Measurements from ENCODE around the gene TUBB.
"Not testable (repeated sequence)": the region's sequence is repeated elsewhere in the genome, so short reads cannot be mapped to it uniquely, and the experiment has no call there.

TUBB gene

DNA sequence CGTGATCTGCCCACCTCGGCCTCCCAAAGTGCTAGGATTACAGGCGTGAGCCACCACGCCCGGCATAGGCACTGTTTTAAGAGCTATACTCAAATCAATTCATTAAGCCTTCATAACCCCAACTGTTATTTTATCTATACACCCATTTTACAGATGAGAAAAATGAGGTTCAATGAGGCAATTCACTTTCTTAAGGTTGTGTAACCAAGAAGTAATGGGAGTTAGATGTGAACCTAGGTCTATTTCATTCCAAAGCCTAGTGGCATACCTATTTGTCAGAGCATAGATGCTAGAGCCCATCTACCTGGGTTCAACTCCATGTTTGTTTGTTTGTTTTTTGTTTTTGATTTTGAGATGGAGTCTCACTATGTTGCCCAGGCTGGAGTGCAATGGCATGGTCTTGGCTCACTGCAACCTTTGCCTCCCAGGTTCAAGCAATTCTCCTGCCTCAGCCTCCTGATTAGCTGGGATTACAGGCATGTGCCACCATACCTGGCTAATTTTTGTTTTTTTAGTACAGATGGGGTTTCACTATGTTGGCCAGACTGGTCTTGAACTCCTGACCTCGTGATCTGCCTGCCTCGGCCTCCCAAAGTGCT, 36.4 kb downstream of the TUBB start:
- H2AK5ac ChIP-seq (ENCODE audit: low read length, severe bottlenecking): peak overlapping the region; percentile 99
- H2AFZ ChIP-seq (ENCODE audit: low read depth, low read length); H3K4me2 ChIP-seq (ENCODE audit: low read length, poor library complexity, severe bottlenecking); H3K4me3 ChIP-seq (ENCODE audit: insufficient read depth in 1 of 2, low read depth in 1 of 2, low read length in 2 of 2); H3K9me3 ChIP-seq (ENCODE audit: control insufficient read depth, low read length); H3K27ac ChIP-seq (ENCODE audit: low read length, poor library complexity, severe bottlenecking); DNase-seq; H2BK5ac ChIP-seq (ENCODE audit: low read depth, low read length, poor library complexity, severe bottlenecking); H3K27me3 ChIP-seq (ENCODE audit: control insufficient read depth in 1 of 2, insufficient read depth in 1 of 2, low read length in 2 of 2); H3K9ac ChIP-seq (ENCODE audit: low read length); H4K91ac ChIP-seq (ENCODE audit: low read length); H3K36me3 ChIP-seq (ENCODE audit: control insufficient read depth in 1 of 2, insufficient read depth in 2 of 2, low read depth in 1 of 2, low read length in 2 of 2); H2BK120ac ChIP-seq (ENCODE audit: low read depth, low read length); H3K79me1 ChIP-seq (replicated peaks; ENCODE audit: low read length, poor library complexity, severe bottlenecking); H3K14ac ChIP-seq (ENCODE audit: low read length in 2 of 2); H3K23ac ChIP-seq (ENCODE audit: low read length in 2 of 2); H3K18ac ChIP-seq (ENCODE audit: low read depth in 1 of 2, low read length in 2 of 2); H3K4ac ChIP-seq (ENCODE audit: low read depth in 1 of 2, low read length in 2 of 2); H4K8ac ChIP-seq (ENCODE audit: low read length): not testable (repeated sequence)
- H2BK12ac ChIP-seq (ENCODE audit: low read length in 2 of 2): peak overlapping the region in 1 of 2 experiments; percentile 24
- peak overlapping the region; percentile 46 for H2BK15ac ChIP-seq (ENCODE audit: low read depth, poor library complexity, severe bottlenecking)
- peaks cover 16% of the 10 kb centered on the region for H3K4me1 ChIP-seq (ENCODE audit: control insufficient read depth, insufficient read depth, low read depth, low read length)
- WGBS: 93% methylated on average over 4 of the region's 7 CpGs

DNA sequence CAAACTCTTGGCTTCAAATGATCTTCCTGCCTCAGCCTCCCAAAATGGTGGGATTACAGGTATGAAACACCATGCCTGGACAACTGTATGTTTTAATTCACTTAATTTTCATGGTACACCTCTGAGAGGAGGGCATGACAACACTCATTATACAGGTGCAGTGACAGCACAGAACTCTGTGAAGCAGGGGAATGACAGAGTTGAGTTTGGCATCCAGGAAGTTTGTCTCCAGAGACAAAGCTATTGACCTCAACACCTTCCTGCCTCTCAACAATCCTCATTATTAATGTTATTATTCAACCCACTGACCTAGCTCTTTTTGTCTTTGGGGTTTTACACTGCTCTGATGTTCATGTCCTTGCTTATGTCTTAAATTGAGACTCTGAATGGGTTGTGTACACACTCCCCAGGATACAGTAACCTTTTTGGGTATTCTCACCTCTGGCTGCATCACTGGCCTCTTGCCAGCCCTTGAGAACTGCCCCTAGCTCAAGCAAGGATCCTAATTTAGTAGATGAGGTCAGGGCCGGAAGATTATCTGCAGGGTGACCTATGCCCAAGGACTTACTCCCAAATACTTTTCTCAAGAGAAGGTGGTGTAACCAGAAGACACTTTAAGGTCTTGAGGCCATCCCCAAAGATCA, 37.2 kb downstream of the TUBB start:
- H3K14ac ChIP-seq (ENCODE audit: low read length in 2 of 2): peak overlapping the region in 1 of 2 experiments; percentile 76
- no peak overlapping the region for H3K4me3 ChIP-seq (ENCODE audit: insufficient read depth in 1 of 2, low read depth in 1 of 2, low read length in 2 of 2)
- no peak overlapping the region for H3K4ac ChIP-seq (ENCODE audit: low read depth in 1 of 2, low read length in 2 of 2)
- H4K8ac ChIP-seq (ENCODE audit: low read length): no peak overlapping the region
- no peak for DNase-seq
- no peaks in the 10 kb centered on the region for H3K36me3 ChIP-seq (ENCODE audit: control insufficient read depth in 1 of 2, insufficient read depth in 2 of 2, low read depth in 1 of 2, low read length in 2 of 2)
- no peak overlapping the region for H3K9ac ChIP-seq (ENCODE audit: low read length)
- WGBS: 80% methylated on average over 1 of the region's 1 CpG
- no peaks in the 10 kb centered on the region for H3K27me3 ChIP-seq (ENCODE audit: control insufficient read depth in 1 of 2, insufficient read depth in 1 of 2, low read length in 2 of 2)
- H3K27ac ChIP-seq (ENCODE audit: low read length, poor library complexity, severe bottlenecking): peak overlapping the region; percentile 99
- H3K23ac ChIP-seq (ENCODE audit: low read length in 2 of 2): no peak overlapping the region
- peak overlapping the region; percentile 33 for H2BK5ac ChIP-seq (ENCODE audit: low read depth, low read length, poor library complexity, severe bottlenecking)
- peak overlapping the region; percentile 99 for H2AK5ac ChIP-seq (ENCODE audit: low read length, severe bottlenecking)
- no peak overlapping the region for H2BK15ac ChIP-seq (ENCODE audit: low read depth, poor library complexity, severe bottlenecking)
- peaks cover 14% of the 10 kb centered on the region for H3K4me1 ChIP-seq (ENCODE audit: control insufficient read depth, insufficient read depth, low read depth, low read length)
- peaks cover 10% of the 10 kb centered on the region for H3K79me1 ChIP-seq (replicated peaks; ENCODE audit: low read length, poor library complexity, severe bottlenecking)
- H2BK12ac ChIP-seq (ENCODE audit: low read length in 2 of 2): peak overlapping the region in 1 of 2 experiments; percentile 48
- no peak overlapping the region for H3K4me2 ChIP-seq (ENCODE audit: low read length, poor library complexity, severe bottlenecking)
- no peak overlapping the region for H2AFZ ChIP-seq (ENCODE audit: low read depth, low read length)
- peak overlapping the region in 1 of 2 experiments; percentile 76 for H3K18ac ChIP-seq (ENCODE audit: low read depth in 1 of 2, low read length in 2 of 2)
- H3K9me3 ChIP-seq (ENCODE audit: control insufficient read depth, low read length): no peaks in the 10 kb centered on the region
- H4K91ac ChIP-seq (ENCODE audit: low read length): no peak overlapping the region
- H2BK120ac ChIP-seq (ENCODE audit: low read depth, low read length): no peak overlapping the region

DNA sequence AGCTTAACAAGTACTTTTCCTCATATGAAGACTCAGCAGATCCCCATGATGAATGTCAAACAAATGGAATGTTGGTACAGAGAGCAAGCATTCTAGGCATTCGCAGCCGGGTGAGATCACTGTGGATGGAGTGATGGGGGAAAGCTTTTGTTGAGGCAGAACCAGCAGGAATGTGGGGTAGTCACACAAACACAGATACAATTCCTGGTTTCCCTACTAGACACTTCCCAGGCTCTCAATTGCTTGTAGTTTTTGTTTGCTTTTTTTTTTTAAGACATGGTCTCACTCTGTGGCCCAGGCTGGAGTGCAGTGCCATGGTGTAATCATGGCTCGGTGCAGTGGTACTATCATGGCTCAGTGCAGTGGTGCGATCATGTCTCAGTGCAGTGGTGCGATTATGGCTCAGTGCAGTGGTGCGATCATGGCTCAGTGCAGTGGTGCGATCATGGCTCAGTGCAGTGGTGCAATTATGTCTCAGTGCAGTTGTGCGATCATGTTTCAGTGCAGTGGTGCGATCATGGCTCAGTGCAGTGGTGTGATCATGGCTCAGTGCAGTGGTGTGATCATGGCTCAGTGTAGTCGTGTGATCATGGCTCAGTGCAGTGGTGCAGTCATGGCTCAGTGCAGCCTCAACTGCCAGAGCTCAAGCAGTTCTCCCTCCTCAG, 39.6 kb downstream of the TUBB start:
- Histone ChIP-seq H3K27me3 (ENCODE audit: control insufficient read depth in 1 of 2, insufficient read depth in 1 of 2, low read length in 2 of 2) (no peaks in the 10 kb centered on the region), H3K4me3 (ENCODE audit: insufficient read depth in 1 of 2, low read depth in 1 of 2, low read length in 2 of 2) (no peak overlapping the region)
- 69% methylated on average over 10 of the region's 10 CpGs for WGBS

DNA sequence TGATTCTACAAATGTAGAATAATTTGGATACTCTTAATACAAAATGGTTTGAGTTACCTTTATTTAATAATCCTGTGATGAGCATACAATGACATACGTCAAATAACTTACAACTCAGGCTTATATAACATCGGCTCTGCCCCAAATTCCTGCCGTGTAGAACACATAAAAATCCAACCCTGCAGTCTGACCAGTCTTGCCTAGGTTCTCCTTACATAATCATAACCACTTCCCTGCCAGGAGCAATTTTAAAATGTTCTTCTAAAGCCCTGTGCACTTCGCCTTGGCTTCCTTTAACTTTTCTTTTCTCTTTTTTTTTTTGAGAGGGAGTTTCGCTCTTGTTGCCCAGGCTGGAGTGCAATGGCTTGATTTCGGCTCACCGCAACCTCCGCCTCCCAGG, 40.4 kb downstream of the TUBB start:
- Histone ChIP-seq H3K4me1 (ENCODE audit: control insufficient read depth, insufficient read depth, low read depth, low read length) (peaks cover 14% of the 10 kb centered on the region), H3K9me3 (ENCODE audit: control insufficient read depth, low read length) (no peaks in the 10 kb centered on the region), H3K9ac (ENCODE audit: low read length) (no peak overlapping the region), H3K27me3 (ENCODE audit: control insufficient read depth in 1 of 2, insufficient read depth in 1 of 2, low read length in 2 of 2) (no peaks in the 10 kb centered on the region), H2AFZ (ENCODE audit: low read depth, low read length) (no peak overlapping the region), H3K18ac (ENCODE audit: low read depth in 1 of 2, low read length in 2 of 2) (no peak overlapping the region), H2AK5ac (ENCODE audit: low read length, severe bottlenecking) (peak overlapping the region; percentile 97), H2BK120ac (ENCODE audit: low read depth, low read length) (no peak overlapping the region), H3K4me3 (ENCODE audit: insufficient read depth in 1 of 2, low read depth in 1 of 2, low read length in 2 of 2) (no peak overlapping the region), H2BK12ac (ENCODE audit: low read length in 2 of 2) (no peak overlapping the region), H3K14ac (ENCODE audit: low read length in 2 of 2) (no peak overlapping the region), H3K4ac (ENCODE audit: low read depth in 1 of 2, low read length in 2 of 2) (no peak overlapping the region), H2BK5ac (ENCODE audit: low read depth, low read length, poor library complexity, severe bottlenecking) (peak overlapping the region; percentile 84), H2BK15ac (ENCODE audit: low read depth, poor library complexity, severe bottlenecking) (no peak overlapping the region), H3K4me2 (ENCODE audit: low read length, poor library complexity, severe bottlenecking) (no peak overlapping the region), H4K91ac (ENCODE audit: low read length) (no peak overlapping the region), H3K27ac (ENCODE audit: low read length, poor library complexity, severe bottlenecking) (peak overlapping the region; percentile 85), H3K36me3 (ENCODE audit: control insufficient read depth in 1 of 2, insufficient read depth in 2 of 2, low read depth in 1 of 2, low read length in 2 of 2) (no peaks in the 10 kb centered on the region), H3K79me1 (replicated peaks; ENCODE audit: low read length, poor library complexity, severe bottlenecking) (peaks cover 10% of the 10 kb centered on the region), H3K23ac (ENCODE audit: low read length in 2 of 2) (no peak overlapping the region), H4K8ac (ENCODE audit: low read length) (no peak overlapping the region)
- WGBS: 99% methylated on average over 5 of the region's 8 CpGs
- DNase-seq: no peak

More for the DNA sequence above, 39.6 kb downstream of the TUBB start:
- peaks cover 10% of the 10 kb centered on the region for H3K79me1 ChIP-seq (replicated peaks; ENCODE audit: low read length, poor library complexity, severe bottlenecking)
- peak overlapping the region; percentile 94 to 98 for H3K18ac ChIP-seq (ENCODE audit: low read depth in 1 of 2, low read length in 2 of 2)
- peak overlapping the region; percentile 49 for H2BK15ac ChIP-seq (ENCODE audit: low read depth, poor library complexity, severe bottlenecking)
- H3K9ac ChIP-seq (ENCODE audit: low read length): peak overlapping the region; percentile 46
- H3K23ac ChIP-seq (ENCODE audit: low read length in 2 of 2): peak overlapping the region in 1 of 2 experiments; percentile 96
- no peaks in the 10 kb centered on the region for H3K9me3 ChIP-seq (ENCODE audit: control insufficient read depth, low read length)
- peak overlapping the region; percentile 95 for H4K8ac ChIP-seq (ENCODE audit: low read length)
- peak overlapping the region; percentile 100 for H2BK12ac ChIP-seq (ENCODE audit: low read length in 2 of 2)
- H2BK120ac ChIP-seq (ENCODE audit: low read depth, low read length): peak overlapping the region; percentile 62
- H2BK5ac ChIP-seq (ENCODE audit: low read depth, low read length, poor library complexity, severe bottlenecking): peak overlapping the region; percentile 58
- H4K91ac ChIP-seq (ENCODE audit: low read length): peak overlapping the region; percentile 98
- peak overlapping the region in 1 of 2 experiments; percentile 100 for H3K14ac ChIP-seq (ENCODE audit: low read length in 2 of 2)
- H3K4me2 ChIP-seq (ENCODE audit: low read length, poor library complexity, severe bottlenecking): no peak overlapping the region
- peak overlapping the region; percentile 99 for H3K27ac ChIP-seq (ENCODE audit: low read length, poor library complexity, severe bottlenecking)
- peak overlapping the region; percentile 29 for H2AFZ ChIP-seq (ENCODE audit: low read depth, low read length)
- peak overlapping the region; percentile 76 to 97 for H3K4ac ChIP-seq (ENCODE audit: low read depth in 1 of 2, low read length in 2 of 2)
- H3K4me1 ChIP-seq (ENCODE audit: control insufficient read depth, insufficient read depth, low read depth, low read length): peaks cover 14% of the 10 kb centered on the region
- DNase-seq: peak; percentile 97
- H3K36me3 ChIP-seq (ENCODE audit: control insufficient read depth in 1 of 2, insufficient read depth in 2 of 2, low read depth in 1 of 2, low read length in 2 of 2): no peaks in the 10 kb centered on the region
- H2AK5ac ChIP-seq (ENCODE audit: low read length, severe bottlenecking): peak overlapping the region; percentile 97

All from mesenchymal stem cell (in vitro differentiated cells and primary cell).